Esophagus muscularis mucosa (tissue), 3 donors: ENCODE measurements around the gene UCP1.
A peak's percentile ranks its signal among the peaks of the same experiment; 100 is the strongest.

ENCODE experiments used
- CTCF ChIP-seq, 3 experiments: fragments of 200-600 bp in 2 of 3; fragments of 450-650 bp in 1 of 3; sonication (generic) in 2 of 3; IDR thresholded peaks; one replicate each; pipeline ENCODE4 v1.5.1; 2017 to 2019; ENCODE audit warnings: antibody characterized with exemption in 3 of 3, mild to moderate bottlenecking in 2 of 3, moderate library complexity in 1 of 3
- POLR2A ChIP-seq: fragments of 450-650 bp; IDR thresholded peaks from one replicate; pipeline ENCODE4 v1.6.1; 2017; ENCODE audit warnings: antibody characterized with exemption, moderate library complexity, mild to moderate bottlenecking, low read depth
- POLR2AphosphoS5 ChIP-seq, 2 donors: sonication (generic); formaldehyde crosslinking; IDR thresholded peaks; one replicate each; pipeline ENCODE4 v1.6.1; 2017; ENCODE audit warnings: antibody characterized with exemption in 2 of 2

- TF ChIP-seq POLR2AphosphoS5 (IDR thresholded peaks at IDR 0.05): peak; percentile 83 to 84
- peak; percentile 17 for TF ChIP-seq POLR2A
- TF ChIP-seq CTCF (IDR thresholded peaks at IDR 0.05): peak; percentile 88 to 94 (median 93)
Measured at GRCh38 chr4:140523857-140524742, 44.7 kb downstream of the UCP1 start, which contains the start of gene ELMOD2.
